HG03442 (cell line): ENCODE results near the gene FSTL5.

Experiments
- ATAC-seq: cut with Tn5 transposase; IDR thresholded peaks from one replicate; pipeline ENCODE4 v1.9.1; 2021; ENCODE audit warnings: mild to moderate bottlenecking, moderate library complexity; ENCODE audit not compliant: unreplicated experiment

Gene FSTL5

GRCh38 chr4:161345741-161346140, 818.1 kb downstream of the FSTL5 start:
- ATAC-seq: no peak

GRCh38 chr4:161343569-161343950, 820.2 kb downstream of the FSTL5 start:
- no peak for ATAC-seq

GRCh38 chr4:161342881-161343568, 820.8 kb downstream of the FSTL5 start:
- ATAC-seq: no peak

- ATAC-seq: no peak
These were observed 827.2 kb downstream of the FSTL5 start for GRCh38 chr4:161336621-161337020.

- ATAC-seq: no peak
These were observed 827.7 kb downstream of the FSTL5 start for GRCh38 chr4:161336016-161336530.
